Measurements from ENCODE around the gene MACROD2. TPM values are rescaled to one million over a fixed set of nuclear protein-coding genes. Genes with fewer than 3 reads are reported as not detected.

MACROD2 gene
- total RNA-seq, 4 donors from 2014 or later, result 4.6 to 33.0 (median 8.3) TPM

DNA sequence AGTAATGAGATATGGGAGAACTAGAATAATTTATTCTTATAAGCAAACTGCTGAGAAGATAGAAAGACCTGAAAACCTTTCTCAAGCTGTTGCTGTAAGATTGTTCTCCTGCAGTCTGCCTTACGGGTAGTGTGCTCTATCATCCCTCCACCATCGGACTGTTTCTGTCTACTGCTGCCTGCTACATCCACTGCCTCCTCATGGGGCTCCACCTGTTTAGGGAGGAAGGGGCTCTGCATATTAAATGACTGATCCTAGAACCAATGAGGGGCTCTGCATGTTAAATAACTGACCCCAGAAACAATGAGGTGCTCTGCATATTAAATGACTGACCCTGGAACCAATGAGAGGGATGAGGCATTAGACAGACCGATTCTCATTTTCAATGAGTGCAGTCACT lies 1923.3 kb downstream of the MACROD2 start:
- WGBS, 2 donors (ENCODE audit: low coverage in 1 of 2), result 71 to 86% methylated on average over 2 to 3 of the region's 3 CpGs
- Histone ChIP-seq H3K4me1 (peaks cover 0 to 4% (median 0%) of the 10 kb centered on the region in 4 donors), H3K36me3 (no peaks in the 10 kb centered on the region), H3K4me3 (no peak overlapping the region), H3K9me3 (no peaks in the 10 kb centered on the region), H3K27ac (no peak overlapping the region), H3K27me3 (no peaks in the 10 kb centered on the region)
- in situ Hi-C loops (cut with MboI; ENCODE audit: low pct_ligation_motif_present in 1 of 4, low pct_unique_long_range_greater_than_20kb in 1 of 4, low sequenced_read_pairs in 3 of 4) (no loop called here), intact Hi-C loops (cut with DNase I; ENCODE audit: low total_unique reads) (no loop called here)
- TF ChIP-seq EP300 (IDR thresholded peaks at IDR 0.05; ENCODE audit: low read depth) (no peak), POLR2A (IDR thresholded peaks at IDR 0.05) (no peak), CTCF (IDR thresholded peaks at IDR 0.05) (no peak), POLR2AphosphoS5 (IDR thresholded peaks at IDR 0.05) (no peak)
- DNase-seq, result no peak

DNA sequence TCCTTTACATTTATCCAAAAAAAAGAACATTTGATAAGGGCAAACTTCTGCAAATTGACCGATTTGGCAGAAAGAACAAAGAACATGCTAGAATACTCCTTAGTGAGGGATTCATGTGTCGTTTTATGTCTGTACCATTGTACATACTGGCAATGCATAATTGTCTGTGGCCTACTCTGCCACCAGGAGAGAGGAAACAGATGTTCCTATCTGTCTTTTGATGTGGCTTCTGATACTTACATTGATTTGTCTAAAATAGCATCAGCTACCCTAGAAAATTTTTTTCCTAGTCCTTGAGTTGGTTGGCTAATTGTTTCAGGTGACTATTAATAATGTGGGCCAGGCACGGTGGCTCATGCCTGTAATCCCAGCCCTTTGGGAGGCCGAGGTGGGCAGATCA lies 1923.8 kb downstream of the MACROD2 start:
- WGBS, 2 donors (ENCODE audit: low coverage in 1 of 2), result 68 to 71% methylated on average over 2 to 4 of the region's 4 CpGs

GRCh38 chr20:15921930-15922329 lies 1926.6 kb downstream of the MACROD2 start:
- no peak overlapping the region for H3K4me3 ChIP-seq
- WGBS, 2 donors (ENCODE audit: low coverage in 1 of 2), result 81% methylated on average over 4 of the region's 4 CpGs; no CpG with 5 or more reads in 1 of the 2 donors
- H3K9me3 ChIP-seq, result no peaks in the 10 kb centered on the region
- in situ Hi-C loops (cut with MboI; ENCODE audit: low pct_ligation_motif_present in 1 of 4, low pct_unique_long_range_greater_than_20kb in 1 of 4, low sequenced_read_pairs in 3 of 4), result no loop called here
- no peaks in the 10 kb centered on the region for H3K36me3 ChIP-seq
- no peaks in the 10 kb centered on the region for H3K4me1 ChIP-seq
- intact Hi-C loops (cut with DNase I; ENCODE audit: low total_unique reads), result no loop called here
- H3K27me3 ChIP-seq, result no peaks in the 10 kb centered on the region
- H3K27ac ChIP-seq, result no peak overlapping the region
- TF ChIP-seq POLR2AphosphoS5 (IDR thresholded peaks at IDR 0.05) (no peak), CTCF (IDR thresholded peaks at IDR 0.05) (no peak), POLR2A (IDR thresholded peaks at IDR 0.05) (no peak), EP300 (IDR thresholded peaks at IDR 0.05; ENCODE audit: low read depth) (no peak)
- DNase-seq, result no peak

More for the DNA sequence above, 1923.8 kb downstream of the MACROD2 start:
- H3K9me3 ChIP-seq, result no peaks in the 10 kb centered on the region
- DNase-seq, result no peak
- H3K27ac ChIP-seq, result no peak overlapping the region
- no peaks in the 10 kb centered on the region for H3K36me3 ChIP-seq
- no peak for TF ChIP-seq POLR2A (IDR thresholded peaks at IDR 0.05)
- no peak for TF ChIP-seq CTCF (IDR thresholded peaks at IDR 0.05)
- no peak for TF ChIP-seq EP300 (IDR thresholded peaks at IDR 0.05; ENCODE audit: low read depth)
- no peak for TF ChIP-seq POLR2AphosphoS5 (IDR thresholded peaks at IDR 0.05)
- peaks cover 0 to under 1% (median 0%) of the 10 kb centered on the region in 4 donors for H3K4me1 ChIP-seq
- in situ Hi-C loops (cut with MboI; ENCODE audit: low pct_ligation_motif_present in 1 of 4, low pct_unique_long_range_greater_than_20kb in 1 of 4, low sequenced_read_pairs in 3 of 4) (no loop called here), intact Hi-C loops (cut with DNase I; ENCODE audit: low total_unique reads) (no loop called here)
- H3K27me3 ChIP-seq, result no peaks in the 10 kb centered on the region
- H3K4me3 ChIP-seq, result no peak overlapping the region

DNA sequence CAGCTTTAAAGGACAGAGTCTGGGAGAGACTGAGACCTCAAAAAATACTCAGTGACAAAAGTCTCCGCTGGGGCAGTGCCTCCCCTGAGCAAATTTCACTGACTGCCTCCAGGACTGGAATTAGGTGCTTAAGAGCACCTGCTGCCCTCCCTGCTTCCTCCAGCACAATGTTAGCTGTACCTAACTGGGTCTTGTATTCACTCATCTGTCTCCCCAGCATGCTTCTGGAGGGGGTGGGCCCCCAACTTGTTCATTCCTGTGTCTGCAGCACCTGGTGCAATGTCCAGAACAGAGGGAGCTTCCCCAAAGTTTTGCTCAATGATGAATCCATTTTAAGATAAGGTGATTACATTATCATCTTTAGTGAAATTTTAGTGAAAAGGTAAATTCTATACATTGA lies 1927.2 kb downstream of the MACROD2 start:
- no peaks in the 10 kb centered on the region for H3K9me3 ChIP-seq
- intact Hi-C loops (cut with DNase I; ENCODE audit: low total_unique reads), result no loop called here
- no peak for TF ChIP-seq EP300 (IDR thresholded peaks at IDR 0.05; ENCODE audit: low read depth)
- no peak for TF ChIP-seq POLR2A (IDR thresholded peaks at IDR 0.05)
- H3K36me3 ChIP-seq, result no peaks in the 10 kb centered on the region
- no peaks in the 10 kb centered on the region for H3K27me3 ChIP-seq
- WGBS, 2 donors (ENCODE audit: low coverage in 1 of 2), result 79% methylated on average over 1 of the region's 1 CpG; no CpG with 5 or more reads in 1 of the 2 donors
- in situ Hi-C loops (cut with MboI; ENCODE audit: low pct_ligation_motif_present in 1 of 4, low pct_unique_long_range_greater_than_20kb in 1 of 4, low sequenced_read_pairs in 3 of 4), result no loop called here
- H3K4me1 ChIP-seq, result no peaks in the 10 kb centered on the region
- H3K4me3 ChIP-seq, result no peak overlapping the region
- H3K27ac ChIP-seq, result no peak overlapping the region
- DNase-seq, result no peak
